ENCODE results near the gene CTR9.

GRCh38 chr11:10761085-10761698 lies 10.1 kb downstream of the CTR9 start:
- TF ChIP-seq, protein P1, sequence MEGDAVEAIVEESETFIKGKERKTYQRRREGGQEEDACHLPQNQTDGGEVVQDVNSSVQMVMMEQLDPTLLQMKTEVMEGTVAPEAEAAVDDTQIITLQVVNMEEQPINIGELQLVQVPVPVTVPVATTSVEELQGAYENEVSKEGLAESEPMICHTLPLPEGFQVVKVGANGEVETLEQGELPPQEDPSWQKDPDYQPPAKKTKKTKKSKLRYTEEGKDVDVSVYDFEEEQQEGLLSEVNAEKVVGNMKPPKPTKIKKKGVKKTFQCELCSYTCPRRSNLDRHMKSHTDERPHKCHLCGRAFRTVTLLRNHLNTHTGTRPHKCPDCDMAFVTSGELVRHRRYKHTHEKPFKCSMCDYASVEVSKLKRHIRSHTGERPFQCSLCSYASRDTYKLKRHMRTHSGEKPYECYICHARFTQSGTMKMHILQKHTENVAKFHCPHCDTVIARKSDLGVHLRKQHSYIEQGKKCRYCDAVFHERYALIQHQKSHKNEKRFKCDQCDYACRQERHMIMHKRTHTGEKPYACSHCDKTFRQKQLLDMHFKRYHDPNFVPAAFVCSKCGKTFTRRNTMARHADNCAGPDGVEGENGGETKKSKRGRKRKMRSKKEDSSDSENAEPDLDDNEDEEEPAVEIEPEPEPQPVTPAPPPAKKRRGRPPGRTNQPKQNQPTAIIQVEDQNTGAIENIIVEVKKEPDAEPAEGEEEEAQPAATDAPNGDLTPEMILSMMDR (conservative IDR thresholded peaks at IDR 0.05; ENCODE audit: low read depth, low read length) = no peak
- TF ChIP-seq EZH2 (IDR thresholded peaks at IDR 0.05; ENCODE audit: low read length, unreplicated experiment) = no peak
- no peak for TF ChIP-seq EZH2phosphoT487 (IDR thresholded peaks at IDR 0.05; ENCODE audit: borderline replicate concordance, low read length)

All from PC-3 (cell line).